ENCODE measurements around the gene RIIAD1. TPM values are rescaled to one million over a fixed set of nuclear protein-coding genes. Genes with fewer than 3 reads are reported as not detected.

Gene RIIAD1
- total and polyA plus RNA-seq, 7 donors = 0.39 to 11.4 TPM; not detected in 5

DNA sequence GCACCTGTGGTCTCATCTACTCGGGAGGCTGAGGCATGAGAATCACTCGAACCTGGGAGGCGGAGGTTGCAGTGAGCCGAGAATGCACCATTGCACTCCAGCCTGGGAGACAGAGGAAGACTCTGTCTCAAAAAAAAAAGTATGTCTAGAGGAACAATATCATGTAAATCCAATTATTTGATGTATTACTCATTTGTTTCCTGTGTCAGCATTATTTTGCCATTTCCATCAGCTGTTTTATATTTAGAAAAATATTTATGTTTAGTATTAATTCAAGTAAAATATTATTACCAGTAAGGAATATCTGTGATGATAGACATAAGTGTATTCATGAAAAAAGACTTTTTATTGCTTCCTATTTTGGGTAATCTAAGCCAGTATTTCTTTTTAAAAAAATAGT is 56.0 kb downstream of the RIIAD1 start:
- intact Hi-C loops (cut with DNase I) = no loop called here
- Histone ChIP-seq H3K27me3 (no peaks in the 10 kb centered on the region), H3K9me3 (no peaks in the 10 kb centered on the region), H3K36me3 (peaks cover 0 to 88% (median 11%) of the 10 kb centered on the region in 4 donors), H3K4me3 (no peak overlapping the region), H3K27ac (no peak overlapping the region), H3K4me1 (no peaks in the 10 kb centered on the region)
- WGBS, 2 donors = 95 to 98% methylated on average over 4 of the region's 4 CpGs
- no peak for DNase-seq
- TF ChIP-seq POLR2A (IDR thresholded peaks at IDR 0.05) (no peak), POLR2AphosphoS5 (IDR thresholded peaks at IDR 0.05) (no peak), EP300 (IDR thresholded peaks at IDR 0.05) (no peak)
- TF ChIP-seq, protein P1, sequence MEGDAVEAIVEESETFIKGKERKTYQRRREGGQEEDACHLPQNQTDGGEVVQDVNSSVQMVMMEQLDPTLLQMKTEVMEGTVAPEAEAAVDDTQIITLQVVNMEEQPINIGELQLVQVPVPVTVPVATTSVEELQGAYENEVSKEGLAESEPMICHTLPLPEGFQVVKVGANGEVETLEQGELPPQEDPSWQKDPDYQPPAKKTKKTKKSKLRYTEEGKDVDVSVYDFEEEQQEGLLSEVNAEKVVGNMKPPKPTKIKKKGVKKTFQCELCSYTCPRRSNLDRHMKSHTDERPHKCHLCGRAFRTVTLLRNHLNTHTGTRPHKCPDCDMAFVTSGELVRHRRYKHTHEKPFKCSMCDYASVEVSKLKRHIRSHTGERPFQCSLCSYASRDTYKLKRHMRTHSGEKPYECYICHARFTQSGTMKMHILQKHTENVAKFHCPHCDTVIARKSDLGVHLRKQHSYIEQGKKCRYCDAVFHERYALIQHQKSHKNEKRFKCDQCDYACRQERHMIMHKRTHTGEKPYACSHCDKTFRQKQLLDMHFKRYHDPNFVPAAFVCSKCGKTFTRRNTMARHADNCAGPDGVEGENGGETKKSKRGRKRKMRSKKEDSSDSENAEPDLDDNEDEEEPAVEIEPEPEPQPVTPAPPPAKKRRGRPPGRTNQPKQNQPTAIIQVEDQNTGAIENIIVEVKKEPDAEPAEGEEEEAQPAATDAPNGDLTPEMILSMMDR (IDR thresholded peaks at IDR 0.05) = no peak

Small RNA genes within 50 kb of the gene (small RNA-seq; reads per million reads assigned to genes)
- 0 reads per million in 3 donors for gene RNU6-662P

Other genes with a start within 250 kb of the RIIAD1 start
- gene CGN, start 210.1 kb upstream of the RIIAD1 start, total RNA-seq = 1 to 10 TPM in 1 of 4 donors, under 1 TPM in 3; 0.33 to 1.8 (median 0.62) TPM
- 100 to 1,000 TPM in 2 of 3 donors, 10 to 100 TPM in 1; 91.9 to 132 (median 115) TPM for gene CGN, start 210.1 kb upstream of the RIIAD1 start, polyA plus RNA-seq
- gene TUFT1, start 181.2 kb upstream of the RIIAD1 start, total RNA-seq = 10 to 100 TPM in 3 of 4 donors, 1 to 10 TPM in 1; 8.0 to 13.4 (median 11.5) TPM
- 10 to 100 TPM; 12.1 to 18.0 (median 16.8) TPM for gene TUFT1, start 181.2 kb upstream of the RIIAD1 start, polyA plus RNA-seq
- 10 to 100 TPM; 49.0 to 59.0 (median 54.1) TPM for gene SNX27, start 109.5 kb upstream of the RIIAD1 start, total RNA-seq
- gene SNX27, start 109.5 kb upstream of the RIIAD1 start, polyA plus RNA-seq = 10 to 100 TPM in 1 of 3 donors, 1 to 10 TPM in 2; 3.6 to 12.3 (median 7.4) TPM
- 1 to 10 TPM; 1.3 to 4.3 (median 1.6) TPM for gene CELF3, start 4.7 kb upstream of the RIIAD1 start, total RNA-seq
- 1 to 10 TPM in 1 of 3 donors, under 1 TPM in 2; 0.60 to 2.4 (median 0.69) TPM for gene CELF3, start 4.7 kb upstream of the RIIAD1 start, polyA plus RNA-seq
- 10 to 100 TPM; 49.6 to 68.7 (median 66.9) TPM for gene MRPL9, start 42.0 kb downstream of the RIIAD1 start, total RNA-seq
- gene MRPL9, start 42.0 kb downstream of the RIIAD1 start, polyA plus RNA-seq = 10 to 100 TPM; 47.9 to 55.8 (median 51.7) TPM
- 1 to 10 TPM; 3.7 to 4.9 (median 3.9) TPM for gene TDRKH, start 69.0 kb downstream of the RIIAD1 start, total RNA-seq
- 1 to 10 TPM; 1.8 to 5.5 (median 2.3) TPM for gene TDRKH, start 69.0 kb downstream of the RIIAD1 start, polyA plus RNA-seq
- under 1 TPM in 1 of 4 donors, not detected in 3; 0.16 TPM for gene LINGO4, start 83.9 kb downstream of the RIIAD1 start, total RNA-seq
- under 1 TPM in 1 of 3 donors, not detected in 2; 0.13 TPM for gene LINGO4, start 83.9 kb downstream of the RIIAD1 start, polyA plus RNA-seq
- under 1 TPM in 3 of 4 donors, not detected in 1; 0.27 to 0.71 (median 0.49) TPM for gene RORC, start 110.3 kb downstream of the RIIAD1 start, total RNA-seq
- 10 to 100 TPM in 2 of 3 donors, 1 to 10 TPM in 1; 7.1 to 18.0 (median 10.4) TPM for gene RORC, start 110.3 kb downstream of the RIIAD1 start, polyA plus RNA-seq
- gene C2CD4D, start 118.3 kb downstream of the RIIAD1 start, total RNA-seq = not detected
- under 1 TPM; 0.20 to 0.69 (median 0.60) TPM for gene C2CD4D, start 118.3 kb downstream of the RIIAD1 start, polyA plus RNA-seq
- not detected for gene THEM5, start 132.2 kb downstream of the RIIAD1 start, total RNA-seq
- not detected for gene THEM5, start 132.2 kb downstream of the RIIAD1 start, polyA plus RNA-seq
- gene THEM4, start 188.0 kb downstream of the RIIAD1 start, total RNA-seq = 10 to 100 TPM; 16.1 to 21.9 (median 17.3) TPM
- gene THEM4, start 188.0 kb downstream of the RIIAD1 start, polyA plus RNA-seq = 10 to 100 TPM in 1 of 3 donors, 1 to 10 TPM in 2; 4.9 to 13.5 (median 5.4) TPM

Data from sigmoid colon (tissue), 7 donors.